HEK293 (cell line): ENCODE measurements around the gene PLEKHG4.

ENCODE experiments used
- BCL11B ChIP-seq: fragments of 450-650 bp; formaldehyde crosslinking; IDR thresholded peaks from 2 replicates; pipeline ENCODE4 v1.5.1; 2016; ENCODE audit warnings: low read depth, missing biosample characterization, missing genetic modification characterization
- ELK4 ChIP-seq: IDR thresholded peaks from 2 replicates; pipeline ENCODE4 v1.6.1; 2011; ENCODE audit warnings: mild to moderate bottlenecking, low read depth, low read length, borderline replicate concordance
- GLIS2 ChIP-seq: fragments of 450-650 bp; formaldehyde crosslinking; IDR thresholded peaks from 2 replicates; pipeline ENCODE4 v1.5.1; 2016; ENCODE audit warnings: missing biosample characterization, missing genetic modification characterization
- KLF1 ChIP-seq: fragments of 450-650 bp; formaldehyde crosslinking; IDR thresholded peaks from 2 replicates; pipeline ENCODE4 v1.5.1; 2016; ENCODE audit warnings: missing biosample characterization, missing genetic modification characterization
- SP7 ChIP-seq: fragments of 450-650 bp; formaldehyde crosslinking; IDR thresholded peaks from 2 replicates; pipeline ENCODE4 v1.5.1; 2016; ENCODE audit warnings: missing biosample characterization, missing genetic modification characterization
- ZBTB21 ChIP-seq: fragments of 450-650 bp; formaldehyde crosslinking; IDR thresholded peaks from 2 replicates; pipeline ENCODE4 v1.5.1; 2017; ENCODE audit warnings: missing biosample characterization, missing genetic modification characterization
- ZBTB7A ChIP-seq: fragments of 450-650 bp; formaldehyde crosslinking; IDR thresholded peaks from 2 replicates; pipeline ENCODE4 v1.5.1; 2016; ENCODE audit warnings: low read depth, missing biosample characterization, missing genetic modification characterization
- ZFP41 ChIP-seq: fragments of 450-650 bp; formaldehyde crosslinking; IDR thresholded peaks from 2 replicates; pipeline ENCODE4 v1.5.1; 2016; ENCODE audit warnings: missing biosample characterization, missing genetic modification characterization, borderline replicate concordance
- ZIC2 ChIP-seq: fragments of 450-650 bp; formaldehyde crosslinking; IDR thresholded peaks from 2 replicates; pipeline ENCODE4 v1.5.1; 2016; ENCODE audit warnings: missing biosample characterization, missing genetic modification characterization
- ZNF133 ChIP-seq: fragments of 450-650 bp; formaldehyde crosslinking; IDR thresholded peaks from 2 replicates; pipeline ENCODE4 v1.5.1; 2016; ENCODE audit warnings: missing biosample characterization, missing genetic modification characterization
- ZNF174 ChIP-seq: fragments of 450-650 bp; formaldehyde crosslinking; IDR thresholded peaks from 2 replicates; pipeline ENCODE4 v1.5.0; 2017; ENCODE audit warnings: missing biosample characterization, mild to moderate bottlenecking, missing genetic modification characterization
- ZNF175 ChIP-seq: fragments of 450-650 bp; formaldehyde crosslinking; IDR thresholded peaks from 2 replicates; pipeline ENCODE4 v1.5.1; 2016; ENCODE audit warnings: missing biosample characterization, missing genetic modification characterization
- ZNF211 ChIP-seq: fragments of 450-650 bp; formaldehyde crosslinking; IDR thresholded peaks from 2 replicates; pipeline ENCODE4 v1.5.1; 2016; ENCODE audit warnings: low read depth, missing biosample characterization, missing genetic modification characterization
- ZNF239 ChIP-seq: fragments of 450-650 bp; formaldehyde crosslinking; IDR thresholded peaks from 2 replicates; pipeline ENCODE4 v1.5.1; 2016; ENCODE audit warnings: missing biosample characterization, missing genetic modification characterization
- ZNF350 ChIP-seq: fragments of 450-650 bp; formaldehyde crosslinking; IDR thresholded peaks from 2 replicates; pipeline ENCODE4 v1.5.0; 2017; ENCODE audit warnings: missing biosample characterization, mild to moderate bottlenecking, missing genetic modification characterization
- ZNF449 ChIP-seq: fragments of 450-650 bp; formaldehyde crosslinking; IDR thresholded peaks from 2 replicates; pipeline ENCODE4 v1.5.1; 2017; ENCODE audit warnings: missing biosample characterization, mild to moderate bottlenecking, missing genetic modification characterization, moderate library complexity
- ZNF510 ChIP-seq: fragments of 450-650 bp; formaldehyde crosslinking; IDR thresholded peaks from 2 replicates; pipeline ENCODE4 v1.5.1; 2018; ENCODE audit warnings: mild to moderate bottlenecking, missing genetic modification characterization, missing biosample characterization; ENCODE audit not compliant: insufficient replicate concordance
- ZNF585B ChIP-seq: fragments of 450-650 bp; formaldehyde crosslinking; IDR thresholded peaks from 2 replicates; pipeline ENCODE4 v1.5.1; 2016; ENCODE audit warnings: missing biosample characterization, missing genetic modification characterization
- ZNF658 ChIP-seq: fragments of 450-650 bp; formaldehyde crosslinking; IDR thresholded peaks from 2 replicates; pipeline ENCODE4; 2016; ENCODE audit warnings: missing biosample characterization, missing genetic modification characterization
- ZNF664 ChIP-seq: fragments of 450-650 bp; formaldehyde crosslinking; IDR thresholded peaks from 2 replicates; pipeline ENCODE4 v1.5.1; 2016; ENCODE audit warnings: missing biosample characterization, missing genetic modification characterization
- ZNF768 ChIP-seq: fragments of 450-650 bp; formaldehyde crosslinking; IDR thresholded peaks from 2 replicates; pipeline ENCODE4 v1.5.1; 2018; ENCODE audit warnings: missing biosample characterization, mild to moderate bottlenecking, missing genetic modification characterization
- ZNF837 ChIP-seq: fragments of 450-650 bp; formaldehyde crosslinking; IDR thresholded peaks from 2 replicates; pipeline ENCODE4 v1.5.1; 2016; ENCODE audit warnings: missing biosample characterization, missing genetic modification characterization
- TF ChIP-seq, protein P1 (sequence below): fragments of 450-650 bp; formaldehyde crosslinking; IDR thresholded peaks from 2 replicates; pipeline ENCODE4; 2016; ENCODE audit warnings: missing biosample characterization, missing genetic modification characterization
- TF ChIP-seq, protein P2 (sequence below): fragments of 450-650 bp; formaldehyde crosslinking; IDR thresholded peaks from 2 replicates; pipeline ENCODE4 v1.5.1; 2017; ENCODE audit warnings: missing biosample characterization, missing genetic modification characterization
- TF ChIP-seq, protein P3 (sequence below): fragments of 450-650 bp; formaldehyde crosslinking; IDR thresholded peaks from 2 replicates; pipeline ENCODE4 v1.5.1; 2016; ENCODE audit warnings: missing biosample characterization, missing genetic modification characterization
- TF ChIP-seq, protein P4 (sequence below): fragments of 450-650 bp; formaldehyde crosslinking; IDR thresholded peaks from 2 replicates; pipeline ENCODE4 v1.5.1; 2016; ENCODE audit warnings: missing biosample characterization, missing genetic modification characterization
- TF ChIP-seq, protein P5 (sequence below): fragments of 450-650 bp; formaldehyde crosslinking; IDR thresholded peaks from 2 replicates; pipeline ENCODE4 v1.5.1; 2016; ENCODE audit warnings: missing biosample characterization, missing genetic modification characterization, borderline replicate concordance

The PLEKHG4 gene

GRCh38 chr16:67246081-67246755 is 33.1 kb upstream of the PLEKHG4 start (continued):
- TF ChIP-seq ZNF664 (tag by site-specific recombination) (no peak), ZNF658 (tag by site-specific recombination) (no peak), KLF1 (peak; percentile 65; the same call in 1 of the 2 replicates), ZNF239 (tag by site-specific recombination) (no peak), ZNF211 (tag by site-specific recombination) (no peak), GLIS2 (tag by site-specific recombination) (peak; percentile 97), ZNF510 (no peak), ZIC2 (tag by site-specific recombination) (peak; percentile 74), ELK4 (no peak), BCL11B (tag by site-specific recombination) (no peak), ZNF350 (tag by site-specific recombination) (no peak), ZNF175 (no peak), ZNF768 (tag by site-specific recombination) (no peak), ZNF585B (no peak), SP7 (tag by site-specific recombination) (peak; percentile 75), ZBTB7A (tag by site-specific recombination) (peak; percentile 93), ZNF837 (tag by site-specific recombination) (no peak), ZNF174 (no peak), ZNF449 (tag by site-specific recombination) (no peak; the same call in 1 of the 2 replicates), ZFP41 (tag by site-specific recombination) (no peak), ZNF133 (tag by site-specific recombination) (no peak), ZBTB21 (tag by site-specific recombination) (no peak)
- TF ChIP-seq, protein P1, sequence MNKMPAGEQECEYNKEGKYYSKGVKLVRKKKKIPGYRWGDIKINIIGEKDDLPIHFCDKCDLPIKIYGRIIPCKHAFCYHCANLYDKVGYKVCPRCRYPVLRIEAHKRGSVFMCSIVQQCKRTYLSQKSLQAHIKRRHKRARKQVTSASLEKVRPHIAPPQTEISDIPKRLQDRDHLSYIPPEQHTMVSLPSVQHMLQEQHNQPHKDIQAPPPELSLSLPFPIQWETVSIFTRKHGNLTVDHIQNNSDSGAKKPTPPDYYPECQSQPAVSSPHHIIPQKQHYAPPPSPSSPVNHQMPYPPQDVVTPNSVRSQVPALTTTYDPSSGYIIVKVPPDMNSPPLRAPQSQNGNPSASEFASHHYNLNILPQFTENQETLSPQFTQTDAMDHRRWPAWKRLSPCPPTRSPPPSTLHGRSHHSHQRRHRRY (tag by site-specific recombination), result no peak
- TF ChIP-seq, protein P2, sequence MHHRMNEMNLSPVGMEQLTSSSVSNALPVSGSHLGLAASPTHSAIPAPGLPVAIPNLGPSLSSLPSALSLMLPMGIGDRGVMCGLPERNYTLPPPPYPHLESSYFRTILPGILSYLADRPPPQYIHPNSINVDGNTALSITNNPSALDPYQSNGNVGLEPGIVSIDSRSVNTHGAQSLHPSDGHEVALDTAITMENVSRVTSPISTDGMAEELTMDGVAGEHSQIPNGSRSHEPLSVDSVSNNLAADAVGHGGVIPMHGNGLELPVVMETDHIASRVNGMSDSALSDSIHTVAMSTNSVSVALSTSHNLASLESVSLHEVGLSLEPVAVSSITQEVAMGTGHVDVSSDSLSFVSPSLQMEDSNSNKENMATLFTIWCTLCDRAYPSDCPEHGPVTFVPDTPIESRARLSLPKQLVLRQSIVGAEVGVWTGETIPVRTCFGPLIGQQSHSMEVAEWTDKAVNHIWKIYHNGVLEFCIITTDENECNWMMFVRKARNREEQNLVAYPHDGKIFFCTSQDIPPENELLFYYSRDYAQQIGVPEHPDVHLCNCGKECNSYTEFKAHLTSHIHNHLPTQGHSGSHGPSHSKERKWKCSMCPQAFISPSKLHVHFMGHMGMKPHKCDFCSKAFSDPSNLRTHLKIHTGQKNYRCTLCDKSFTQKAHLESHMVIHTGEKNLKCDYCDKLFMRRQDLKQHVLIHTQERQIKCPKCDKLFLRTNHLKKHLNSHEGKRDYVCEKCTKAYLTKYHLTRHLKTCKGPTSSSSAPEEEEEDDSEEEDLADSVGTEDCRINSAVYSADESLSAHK (tag by site-specific recombination), result no peak
- TF ChIP-seq, protein P3, sequence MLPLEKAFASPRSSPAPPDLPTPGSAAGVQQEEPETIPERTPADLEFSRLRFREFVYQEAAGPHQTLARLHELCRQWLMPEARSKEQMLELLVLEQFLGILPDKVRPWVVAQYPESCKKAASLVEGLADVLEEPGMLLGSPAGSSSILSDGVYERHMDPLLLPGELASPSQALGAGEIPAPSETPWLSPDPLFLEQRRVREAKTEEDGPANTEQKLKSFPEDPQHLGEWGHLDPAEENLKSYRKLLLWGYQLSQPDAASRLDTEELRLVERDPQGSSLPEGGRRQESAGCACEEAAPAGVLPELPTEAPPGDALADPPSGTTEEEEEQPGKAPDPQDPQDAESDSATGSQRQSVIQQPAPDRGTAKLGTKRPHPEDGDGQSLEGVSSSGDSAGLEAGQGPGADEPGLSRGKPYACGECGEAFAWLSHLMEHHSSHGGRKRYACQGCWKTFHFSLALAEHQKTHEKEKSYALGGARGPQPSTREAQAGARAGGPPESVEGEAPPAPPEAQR (tag by site-specific recombination), result 0 out of 2 replicates have a peak, but pooled peaks have one; percentile 11
- TF ChIP-seq, protein P4, sequence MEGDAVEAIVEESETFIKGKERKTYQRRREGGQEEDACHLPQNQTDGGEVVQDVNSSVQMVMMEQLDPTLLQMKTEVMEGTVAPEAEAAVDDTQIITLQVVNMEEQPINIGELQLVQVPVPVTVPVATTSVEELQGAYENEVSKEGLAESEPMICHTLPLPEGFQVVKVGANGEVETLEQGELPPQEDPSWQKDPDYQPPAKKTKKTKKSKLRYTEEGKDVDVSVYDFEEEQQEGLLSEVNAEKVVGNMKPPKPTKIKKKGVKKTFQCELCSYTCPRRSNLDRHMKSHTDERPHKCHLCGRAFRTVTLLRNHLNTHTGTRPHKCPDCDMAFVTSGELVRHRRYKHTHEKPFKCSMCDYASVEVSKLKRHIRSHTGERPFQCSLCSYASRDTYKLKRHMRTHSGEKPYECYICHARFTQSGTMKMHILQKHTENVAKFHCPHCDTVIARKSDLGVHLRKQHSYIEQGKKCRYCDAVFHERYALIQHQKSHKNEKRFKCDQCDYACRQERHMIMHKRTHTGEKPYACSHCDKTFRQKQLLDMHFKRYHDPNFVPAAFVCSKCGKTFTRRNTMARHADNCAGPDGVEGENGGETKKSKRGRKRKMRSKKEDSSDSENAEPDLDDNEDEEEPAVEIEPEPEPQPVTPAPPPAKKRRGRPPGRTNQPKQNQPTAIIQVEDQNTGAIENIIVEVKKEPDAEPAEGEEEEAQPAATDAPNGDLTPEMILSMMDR (tag by site-specific recombination), result peak; percentile 94
- TF ChIP-seq, protein P5, sequence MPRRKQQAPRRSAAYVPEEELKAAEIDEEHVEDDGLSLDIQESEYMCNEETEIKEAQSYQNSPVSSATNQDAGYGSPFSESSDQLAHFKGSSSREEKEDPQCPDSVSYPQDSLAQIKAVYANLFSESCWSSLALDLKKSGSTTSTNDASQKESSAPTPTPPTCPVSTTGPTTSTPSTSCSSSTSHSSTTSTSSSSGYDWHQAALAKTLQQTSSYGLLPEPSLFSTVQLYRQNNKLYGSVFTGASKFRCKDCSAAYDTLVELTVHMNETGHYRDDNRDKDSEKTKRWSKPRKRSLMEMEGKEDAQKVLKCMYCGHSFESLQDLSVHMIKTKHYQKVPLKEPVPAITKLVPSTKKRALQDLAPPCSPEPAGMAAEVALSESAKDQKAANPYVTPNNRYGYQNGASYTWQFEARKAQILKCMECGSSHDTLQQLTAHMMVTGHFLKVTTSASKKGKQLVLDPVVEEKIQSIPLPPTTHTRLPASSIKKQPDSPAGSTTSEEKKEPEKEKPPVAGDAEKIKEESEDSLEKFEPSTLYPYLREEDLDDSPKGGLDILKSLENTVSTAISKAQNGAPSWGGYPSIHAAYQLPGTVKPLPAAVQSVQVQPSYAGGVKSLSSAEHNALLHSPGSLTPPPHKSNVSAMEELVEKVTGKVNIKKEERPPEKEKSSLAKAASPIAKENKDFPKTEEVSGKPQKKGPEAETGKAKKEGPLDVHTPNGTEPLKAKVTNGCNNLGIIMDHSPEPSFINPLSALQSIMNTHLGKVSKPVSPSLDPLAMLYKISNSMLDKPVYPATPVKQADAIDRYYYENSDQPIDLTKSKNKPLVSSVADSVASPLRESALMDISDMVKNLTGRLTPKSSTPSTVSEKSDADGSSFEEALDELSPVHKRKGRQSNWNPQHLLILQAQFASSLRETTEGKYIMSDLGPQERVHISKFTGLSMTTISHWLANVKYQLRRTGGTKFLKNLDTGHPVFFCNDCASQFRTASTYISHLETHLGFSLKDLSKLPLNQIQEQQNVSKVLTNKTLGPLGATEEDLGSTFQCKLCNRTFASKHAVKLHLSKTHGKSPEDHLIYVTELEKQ (tag by site-specific recombination), result no peak
